Spinal cord (tissue), 10 donors: ENCODE measurements around the gene ART5. TPM values are rescaled to one million over a fixed set of nuclear protein-coding genes. Genes with fewer than 3 reads are reported as not detected.
A peak's percentile ranks its signal among the peaks of the same experiment; 100 is the strongest.

Experiments
- DNase-seq, 6 donors: peaks; one replicate each; pipeline versions ENCODE4 v3.0.0 to v3.0.0-alpha.2; 2013 to 2015; ENCODE audit warnings: low spot score in 6 of 6, low read depth in 4 of 6
- H3K27ac ChIP-seq: one replicate; pipeline ENCODE4 v1.5.1; 2013; ENCODE audit warnings: low read depth, low read length, control low read depth
- H3K27me3 ChIP-seq: one replicate; pipeline ENCODE4 v1.6.1; 2013; ENCODE audit warnings: low read length; ENCODE audit not compliant: control insufficient read depth, insufficient read depth
- H3K36me3 ChIP-seq: one replicate; pipeline ENCODE4 v1.6.1; 2013; ENCODE audit warnings: low read length; ENCODE audit not compliant: control insufficient read depth, insufficient read depth
- H3K4me1 ChIP-seq: one replicate; pipeline ENCODE4 v1.6.1; 2013; ENCODE audit warnings: low read length; ENCODE audit not compliant: control insufficient read depth, insufficient read depth
- H3K4me3 ChIP-seq: one replicate; pipeline ENCODE4 v1.5.1; 2013; ENCODE audit warnings: low read depth, low read length, control low read depth
- H3K9me3 ChIP-seq: one replicate; pipeline ENCODE4 v1.6.1; 2013; ENCODE audit warnings: low read length; ENCODE audit not compliant: control insufficient read depth, insufficient read depth
- WGBS: methylation state at CpG from one replicate; pipeline ENCODE4 v1.1.5; 2013; ENCODE audit warnings: missing lambda C conversion rate; ENCODE audit not compliant: insufficient coverage; 5-methylcytosine and 5-hydroxymethylcytosine counted together
- polyA plus RNA-seq, 2 donors: library from polyadenylated mRNA; unstranded; fragments of 120-200 nt; gene quantifications; one replicate each; pipeline ENCODE4 v1.2.1, GENCODE V29; 2013; ENCODE audit not compliant: insufficient read length in 2 of 2
- total RNA-seq, 2 donors: library from RNA; depleted of rRNA in 1 of 2; stranded (reverse); fragments of 120-200 nt in 1 of 2; fragments of >200 nt in 1 of 2; gene quantifications; one replicate each; pipeline versions ENCODE4 v1.2.3 to v1.2.4, GENCODE V29; 2013 to 2014
- donor health status: healthy.

The ART5 gene
- total and polyA plus RNA-seq, 4 donors, result 0.36 to 2.1 (median 0.51) TPM

DNA sequence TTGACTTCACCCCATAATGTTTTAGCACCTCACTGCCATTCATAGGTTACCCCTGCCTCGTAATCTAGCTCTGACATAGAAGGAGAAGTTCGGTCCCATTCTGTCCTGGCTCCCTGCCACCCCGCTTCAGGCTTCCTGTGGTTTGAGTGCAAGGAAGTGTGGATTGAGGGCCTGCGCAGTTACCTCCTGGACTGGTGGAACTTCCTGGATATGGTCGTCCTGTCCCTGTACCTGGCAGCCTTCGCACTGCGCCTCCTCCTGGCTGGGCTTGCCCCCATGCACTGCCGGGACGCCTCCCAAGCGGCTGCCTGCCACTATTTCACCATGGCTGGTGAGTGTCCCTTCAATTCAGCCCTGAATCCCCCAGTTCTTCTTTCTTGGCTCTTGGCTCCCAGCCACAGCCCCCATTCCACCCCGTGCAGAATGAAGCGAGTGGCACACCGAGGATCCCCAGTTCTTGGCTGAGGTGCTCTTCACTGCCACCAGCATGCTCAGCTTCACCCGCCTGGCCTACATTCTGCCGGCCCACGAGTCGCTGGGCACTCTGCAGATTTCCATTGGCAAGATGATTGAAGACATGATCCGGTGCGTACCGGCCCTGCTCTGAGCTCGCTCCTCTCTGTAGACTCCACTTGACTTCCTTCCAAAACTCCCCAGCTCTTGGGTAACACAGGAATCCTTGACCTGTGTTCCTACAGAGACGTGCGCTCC, 15.4 kb downstream of the ART5 start:
- no peaks in the 10 kb centered on the region for H3K9me3 ChIP-seq

DNA sequence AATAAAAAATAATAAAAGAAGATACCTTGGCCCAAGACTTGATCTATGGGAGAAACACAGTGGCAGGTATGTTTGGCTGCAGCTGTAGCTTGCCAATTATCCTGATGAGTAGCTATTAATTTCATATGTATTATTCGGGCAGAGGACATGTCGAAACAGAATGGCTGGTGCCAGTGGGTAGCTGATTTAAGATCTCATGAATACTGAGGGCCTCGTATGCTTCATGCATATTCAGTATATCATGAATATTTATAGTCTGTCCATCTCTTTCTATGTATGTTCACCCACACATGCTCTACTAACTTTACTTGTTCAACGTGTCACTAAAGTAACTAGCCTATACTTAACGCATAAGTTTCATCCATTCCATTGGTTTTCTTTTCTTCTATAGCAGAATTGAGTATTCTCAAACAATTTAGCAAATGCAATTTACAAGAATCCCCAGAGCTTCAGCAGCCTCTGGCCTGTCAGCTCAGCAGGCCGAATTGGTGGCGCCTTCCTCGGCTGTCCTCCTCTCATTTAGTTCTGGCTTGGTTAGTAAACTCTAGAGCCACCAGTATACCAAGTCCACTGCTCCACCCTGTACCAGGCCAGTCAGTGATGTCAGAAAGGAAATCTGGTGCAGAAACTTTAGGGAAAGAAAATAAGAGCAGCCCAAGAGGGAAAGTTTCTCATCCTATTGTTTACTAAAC, 17.9 kb downstream of the ART5 start:
- H3K27ac ChIP-seq, result no peak overlapping the region
- WGBS, result 60% methylated on average over 1 of the region's 8 CpGs
- H3K4me3 ChIP-seq, result no peak overlapping the region
- no peaks in the 10 kb centered on the region for H3K27me3 ChIP-seq
- peak in 1 of 6 donors; percentile 12 for DNase-seq
- H3K4me1 ChIP-seq, result no peaks in the 10 kb centered on the region
- no peaks in the 10 kb centered on the region for H3K9me3 ChIP-seq
- no peaks in the 10 kb centered on the region for H3K36me3 ChIP-seq

More for the DNA sequence above, 15.4 kb downstream of the ART5 start:
- no peak for DNase-seq
- no peaks in the 10 kb centered on the region for H3K4me1 ChIP-seq
- no peaks in the 10 kb centered on the region for H3K36me3 ChIP-seq
- H3K27me3 ChIP-seq, result no peaks in the 10 kb centered on the region
- 90% methylated on average over 20 of the region's 23 CpGs for WGBS
- no peak overlapping the region for H3K4me3 ChIP-seq
- H3K27ac ChIP-seq, result no peak overlapping the region

DNA sequence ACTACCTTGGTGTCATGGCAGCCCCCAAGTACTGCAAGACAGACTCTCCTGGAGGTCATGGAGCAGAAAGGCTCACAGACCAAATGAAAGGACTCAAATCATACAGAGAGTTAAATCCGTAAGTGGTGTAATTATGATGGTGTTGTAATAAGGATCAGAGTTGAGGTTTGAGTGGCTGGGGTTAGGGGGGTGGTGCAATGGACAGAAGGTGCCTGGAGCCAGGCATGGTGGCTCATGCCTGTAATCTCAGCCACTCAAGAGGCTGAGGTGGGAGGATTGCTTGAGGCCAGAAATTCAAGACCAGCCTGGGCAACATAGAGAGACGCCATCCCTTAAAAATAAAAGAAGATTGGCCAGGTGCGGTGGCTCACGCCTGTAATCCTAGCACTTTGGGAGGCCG, 18.7 kb downstream of the ART5 start:
- Histone ChIP-seq H3K27ac (no peak overlapping the region), H3K27me3 (no peaks in the 10 kb centered on the region), H3K36me3 (no peaks in the 10 kb centered on the region), H3K4me1 (no peaks in the 10 kb centered on the region), H3K4me3 (no peak overlapping the region), H3K9me3 (no peaks in the 10 kb centered on the region)
- no peak for DNase-seq
- 98% methylated on average over 3 of the region's 5 CpGs for WGBS

DNA sequence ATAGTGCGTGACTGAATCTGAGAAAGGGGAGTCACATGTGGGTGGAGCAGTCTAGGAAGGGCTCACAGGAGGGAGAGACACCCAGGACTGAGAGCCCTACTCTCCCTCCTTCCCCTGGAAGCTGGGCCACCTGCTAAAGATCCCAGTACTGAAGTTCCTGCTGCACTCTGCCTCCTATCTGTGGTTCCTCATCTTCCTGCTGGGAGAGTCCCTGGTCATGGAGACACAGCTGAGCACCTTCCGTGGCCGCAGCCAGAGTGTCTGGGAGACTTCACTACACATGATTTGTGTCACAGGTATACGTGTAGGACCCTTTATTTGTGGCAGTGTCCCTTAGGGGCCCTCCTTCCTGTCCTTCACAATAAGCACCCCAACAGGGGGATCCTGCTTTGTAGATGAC, 19.3 kb downstream of the ART5 start:
- Histone ChIP-seq H3K4me3 (no peak overlapping the region), H3K27me3 (no peaks in the 10 kb centered on the region), H3K9me3 (no peaks in the 10 kb centered on the region), H3K36me3 (no peaks in the 10 kb centered on the region), H3K4me1 (no peaks in the 10 kb centered on the region), H3K27ac (no peak overlapping the region)
- no peak for DNase-seq
- WGBS, result 75% methylated on average over 2 of the region's 4 CpGs

DNA sequence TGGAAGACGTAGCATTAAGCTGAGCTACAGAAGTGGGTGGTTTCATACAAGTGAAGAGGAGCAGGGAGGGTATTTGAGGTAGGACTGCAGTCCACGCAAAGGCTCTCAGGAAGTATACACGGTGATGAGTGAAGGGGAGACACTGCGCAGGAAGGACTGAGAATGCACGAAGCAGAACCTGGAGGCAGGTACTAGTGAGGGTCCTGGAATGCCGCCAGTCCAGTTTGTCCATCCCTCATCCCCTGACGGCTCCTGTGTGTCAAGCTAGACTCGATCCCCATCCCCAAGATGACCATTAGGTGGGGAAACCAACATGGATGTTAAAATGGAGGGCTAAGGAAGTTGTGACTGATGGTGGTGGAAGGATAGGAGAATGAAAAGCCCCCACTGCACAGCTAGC, 23.8 kb downstream of the ART5 start:
- 90% methylated on average over 7 of the region's 8 CpGs for WGBS
- no peaks in the 10 kb centered on the region for H3K9me3 ChIP-seq
- no peaks in the 10 kb centered on the region for H3K36me3 ChIP-seq
- DNase-seq, result no peak
- no peaks in the 10 kb centered on the region for H3K4me1 ChIP-seq
- no peaks in the 10 kb centered on the region for H3K27me3 ChIP-seq
- H3K4me3 ChIP-seq, result no peak overlapping the region
- H3K27ac ChIP-seq, result no peak overlapping the region

DNA sequence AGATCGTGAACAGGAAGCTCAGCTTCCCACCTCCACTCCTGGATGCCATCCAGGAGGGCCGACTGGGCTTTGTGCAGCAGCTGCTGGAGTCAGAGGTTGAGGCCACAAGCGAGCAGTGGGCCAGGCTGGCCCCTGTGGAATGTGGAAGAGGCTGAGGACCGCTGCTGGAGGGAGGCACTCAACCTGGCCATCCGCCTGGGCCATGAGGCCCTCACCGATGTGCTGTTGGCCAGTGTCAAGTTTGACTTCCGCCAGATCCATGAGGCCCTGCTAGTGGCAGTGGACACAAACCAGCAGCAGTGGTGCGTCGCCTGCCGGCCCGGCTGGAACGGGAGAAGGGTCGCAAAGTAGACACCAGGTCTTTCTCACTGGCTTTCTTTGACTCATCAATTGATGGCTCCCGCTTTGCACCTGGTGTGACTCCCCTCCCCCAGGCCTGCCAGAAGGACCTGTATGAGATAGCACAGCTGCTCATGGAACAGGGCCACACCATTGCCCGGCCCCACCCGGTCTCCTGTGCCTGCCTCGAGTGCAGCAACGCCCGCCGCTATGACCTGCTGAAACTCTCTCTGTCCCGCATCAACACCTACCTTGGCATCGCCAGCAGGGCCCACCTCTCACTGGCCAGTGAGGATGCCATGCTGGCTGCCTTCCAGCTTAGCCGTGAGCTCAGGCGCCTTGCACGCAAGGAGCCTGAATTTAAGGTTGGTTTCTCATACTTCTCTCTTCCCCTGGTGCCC, 24.9 kb downstream of the ART5 start:
- H3K36me3 ChIP-seq, result no peaks in the 10 kb centered on the region
- no peaks in the 10 kb centered on the region for H3K9me3 ChIP-seq
- no peak for DNase-seq
- WGBS, result 89% methylated on average over 23 of the region's 25 CpGs
- no peak overlapping the region for H3K4me3 ChIP-seq
- H3K4me1 ChIP-seq, result no peaks in the 10 kb centered on the region
- H3K27ac ChIP-seq, result no peak overlapping the region
- H3K27me3 ChIP-seq, result no peaks in the 10 kb centered on the region

DNA sequence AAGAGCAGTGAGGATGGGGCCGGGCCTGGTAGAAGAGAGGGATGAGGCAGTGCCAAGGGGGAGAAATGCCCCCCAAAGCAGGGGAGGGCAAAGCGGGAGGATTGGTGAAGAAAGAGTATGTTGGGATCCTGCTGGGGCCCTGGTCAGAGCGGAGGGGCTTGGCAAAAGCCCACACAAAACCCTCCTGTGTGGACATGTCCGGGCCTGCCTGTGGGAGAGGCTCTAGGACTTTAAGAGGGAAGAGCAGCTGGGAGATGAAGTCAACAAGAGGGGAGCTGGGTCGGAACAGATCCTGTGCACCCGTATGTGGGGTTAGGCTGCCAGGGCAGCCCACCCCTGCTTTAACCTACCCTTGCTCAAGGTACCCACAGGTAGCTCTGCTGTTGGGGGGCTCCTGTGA, 25.8 kb downstream of the ART5 start:
- Histone ChIP-seq H3K27me3 (no peaks in the 10 kb centered on the region), H3K36me3 (no peaks in the 10 kb centered on the region), H3K27ac (no peak overlapping the region), H3K4me3 (no peak overlapping the region), H3K9me3 (no peaks in the 10 kb centered on the region), H3K4me1 (no peaks in the 10 kb centered on the region)
- 91% methylated on average over 4 of the region's 6 CpGs for WGBS
- DNase-seq, result no peak

DNA sequence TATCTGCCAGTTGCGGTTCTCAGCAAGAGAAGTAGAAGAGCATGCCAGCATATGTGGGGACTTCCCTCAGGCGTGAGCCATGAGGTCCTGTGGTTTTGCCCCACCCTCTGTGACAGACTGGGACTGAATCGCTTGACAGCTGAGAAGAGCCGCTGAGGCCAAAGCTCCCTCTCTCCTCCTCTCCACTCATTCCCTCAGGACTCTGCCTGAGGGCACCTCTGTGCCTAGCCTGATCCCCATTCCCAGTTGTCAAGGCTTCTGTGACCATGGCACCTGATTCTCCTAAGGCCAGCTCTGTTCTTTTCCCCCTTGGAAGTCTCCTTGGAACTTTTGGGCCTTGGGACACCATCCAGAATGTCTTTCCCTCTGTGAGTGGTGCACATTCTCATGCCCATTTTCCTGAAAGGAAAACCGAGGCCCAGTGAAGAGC, 27.0 kb downstream of the ART5 start:
- Histone ChIP-seq H3K36me3 (no peaks in the 10 kb centered on the region), H3K9me3 (no peaks in the 10 kb centered on the region), H3K4me1 (no peaks in the 10 kb centered on the region), H3K4me3 (no peak overlapping the region), H3K27me3 (no peaks in the 10 kb centered on the region), H3K27ac (no peak overlapping the region)
- WGBS, result 85% methylated on average over 5 of the region's 5 CpGs
- DNase-seq, result no peak

DNA sequence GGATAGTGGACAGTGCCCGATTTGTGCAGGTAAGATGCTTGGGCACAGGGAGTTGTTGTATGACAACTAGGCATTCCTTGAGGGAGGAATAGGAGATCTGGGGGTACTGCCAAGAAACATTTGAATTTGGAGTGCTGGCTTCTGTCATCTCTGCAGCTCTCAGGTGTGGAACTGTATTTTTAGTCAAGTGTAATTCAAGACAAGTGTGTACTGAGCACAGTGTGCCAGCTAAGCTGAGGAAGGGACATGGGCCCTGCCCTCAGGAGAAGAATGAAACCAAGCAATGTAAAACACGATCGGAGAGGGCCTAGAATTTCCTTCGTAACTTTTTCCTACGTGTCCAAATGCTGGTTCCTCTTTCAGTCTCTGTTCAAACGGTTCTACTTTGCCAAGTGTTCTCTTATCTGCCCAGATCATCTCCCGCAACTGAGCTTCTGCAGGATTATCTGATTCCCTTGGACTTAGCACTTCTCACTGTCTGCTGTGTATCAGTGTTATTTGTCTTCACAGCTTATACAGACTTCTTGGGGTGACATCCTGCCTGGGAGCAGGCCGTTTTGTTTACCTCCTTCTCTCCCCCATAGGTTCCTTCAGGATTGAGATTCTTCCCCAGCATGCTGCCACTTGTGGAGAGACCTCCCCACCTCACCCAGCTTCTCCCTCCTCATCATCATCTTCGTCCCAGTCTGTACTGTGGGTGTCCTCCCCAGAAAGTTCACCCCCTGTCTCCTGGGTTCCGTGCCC, 27.6 kb downstream of the ART5 start:
- no peaks in the 10 kb centered on the region for H3K9me3 ChIP-seq
- H3K36me3 ChIP-seq, result no peaks in the 10 kb centered on the region
- 81% methylated on average over 10 of the region's 10 CpGs for WGBS
- H3K27me3 ChIP-seq, result no peaks in the 10 kb centered on the region
- no peak for DNase-seq
- H3K4me1 ChIP-seq, result no peaks in the 10 kb centered on the region
- H3K27ac ChIP-seq, result no peak overlapping the region
- no peak overlapping the region for H3K4me3 ChIP-seq
